GM19035 (cell line): ENCODE measurements around the gene TASOR2.

Experiments used
- ATAC-seq: cut with Tn5 transposase; IDR thresholded peaks from one replicate; pipeline ENCODE4 v1.9.1; 2021; ENCODE audit not compliant: unreplicated experiment

The TASOR2 gene

GRCh38 chr10:5656737-5657579 is 27.7 kb upstream of the TASOR2 start:
- ATAC-seq, result no peak

GRCh38 chr10:5658871-5659618 is 25.6 kb upstream of the TASOR2 start:
- ATAC-seq, result no peak

- ATAC-seq, result peak; percentile 69
These were observed 24.7 kb upstream of the TASOR2 start for GRCh38 chr10:5659702-5660528.

GRCh38 chr10:5661043-5661442 is 23.6 kb upstream of the TASOR2 start:
- ATAC-seq, result no peak

- ATAC-seq, result no peak
These were observed 21.7 kb upstream of the TASOR2 start for GRCh38 chr10:5662708-5663579.

GRCh38 chr10:5663692-5664427 is 20.8 kb upstream of the TASOR2 start:
- ATAC-seq, result no peak

- ATAC-seq, result no peak
These were observed 19.1 kb upstream of the TASOR2 start for GRCh38 chr10:5665373-5666007.

GRCh38 chr10:5666008-5666840 is 18.4 kb upstream of the TASOR2 start, which contains the start of gene ASB13:
Gene ASB13, minus strand, starts transcription at chr10:5666595. Its CDS starts 44 bp downstream, at chr10:5666551.
- peak; percentile 58 for ATAC-seq

GRCh38 chr10:5666841-5667630 is 17.6 kb upstream of the TASOR2 start:
- ATAC-seq, result no peak

GRCh38 chr10:5668429-5668828 is 16.2 kb upstream of the TASOR2 start:
- ATAC-seq, result no peak

- ATAC-seq, result no peak
These were observed 15.0 kb upstream of the TASOR2 start for GRCh38 chr10:5669604-5670003.

- no peak for ATAC-seq
These were observed 13.8 kb upstream of the TASOR2 start for GRCh38 chr10:5670662-5671375.

GRCh38 chr10:5678397-5679036 is 6.1 kb upstream of the TASOR2 start:
- no peak for ATAC-seq

GRCh38 chr10:5679037-5679435 is 5.6 kb upstream of the TASOR2 start:
- ATAC-seq, result no peak

- no peak for ATAC-seq
These were observed 5.0 kb upstream of the TASOR2 start for GRCh38 chr10:5679606-5680005.

GRCh38 chr10:5681930-5682329 is 2.7 kb upstream of the TASOR2 start:
- ATAC-seq, result no peak
